Activated CD4-positive, CD25-positive, alpha-beta regulatory T cell treated with anti-CD3 and anti-CD28 coated beads, Interleukin-2, amount 50 U/mL, for 24 hours (primary cell): Measurements from ENCODE around the gene SNX27.
"Not testable (repeated sequence)": the region's sequence is repeated elsewhere in the genome, so short reads cannot be mapped to it uniquely, and the experiment has no call there.

Source experiments
- ATAC-seq, 2 donors: fragments of 150-1000 bp; cut with Tn5 transposase; one replicate each; pipeline ENCODE4 v1.10.0; 2021; ENCODE audit warnings: mild to moderate bottlenecking in 1 of 2, moderate library complexity in 1 of 2

The SNX27 gene

DNA sequence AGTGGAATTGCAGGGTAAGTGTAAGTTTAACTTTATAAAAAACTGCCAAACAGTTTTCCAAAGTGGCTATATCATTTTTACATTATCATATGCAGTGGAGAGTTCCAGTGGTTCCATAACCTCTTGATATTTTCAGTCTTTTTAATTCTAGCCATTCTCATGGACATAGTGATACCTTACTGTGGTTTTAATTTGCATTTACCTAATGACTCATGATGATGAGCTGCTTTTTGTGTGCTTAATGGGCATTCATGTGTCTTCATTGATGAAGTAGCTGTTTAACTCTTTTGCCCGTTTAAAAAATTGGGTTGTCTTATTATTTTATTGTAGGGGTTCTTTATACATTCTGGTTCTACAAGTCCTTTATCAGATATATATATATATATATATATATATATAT is 29.4 kb downstream of the SNX27 start:
- peak; percentile 64 to 68 for ATAC-seq

DNA sequence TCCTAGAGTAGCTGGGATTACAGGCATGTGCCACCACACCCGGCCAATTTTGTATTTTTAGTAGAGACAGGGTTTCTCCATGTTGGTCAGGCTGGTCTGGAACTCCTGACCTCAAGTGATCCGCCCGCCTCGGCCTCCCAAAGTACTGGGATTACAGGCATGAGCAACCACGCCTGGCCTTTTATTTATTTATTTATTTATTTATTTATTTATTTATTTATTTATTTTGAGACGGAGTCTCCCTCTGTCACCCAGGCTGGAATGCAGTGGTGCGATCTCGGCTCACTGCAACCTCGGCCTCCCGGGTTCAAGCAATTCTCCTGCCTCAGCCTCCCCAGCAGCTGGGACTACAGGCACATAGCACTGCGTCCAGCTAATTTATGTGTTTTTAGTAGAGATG is 31.2 kb downstream of the SNX27 start:
- ATAC-seq = not testable (repeated sequence)

DNA sequence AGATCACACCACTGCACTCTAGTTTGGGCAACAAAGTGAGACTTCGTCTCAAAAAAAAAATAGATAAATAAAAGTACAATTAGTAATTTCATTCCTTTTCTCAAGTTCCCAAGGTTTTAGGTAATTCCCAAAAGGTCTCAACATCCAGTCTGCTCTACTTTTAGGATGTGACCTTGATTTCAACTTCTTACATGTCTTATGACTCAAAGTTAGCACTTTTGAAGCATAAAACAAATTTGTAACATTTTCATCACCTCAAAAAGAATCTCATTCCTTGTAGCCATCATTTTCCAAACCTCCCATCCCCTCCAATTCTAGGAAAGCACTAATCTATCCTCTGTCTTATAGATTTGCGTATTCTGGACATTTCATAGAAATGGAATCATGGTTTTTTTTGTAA is 32.2 kb downstream of the SNX27 start:
- ATAC-seq = no peak

DNA sequence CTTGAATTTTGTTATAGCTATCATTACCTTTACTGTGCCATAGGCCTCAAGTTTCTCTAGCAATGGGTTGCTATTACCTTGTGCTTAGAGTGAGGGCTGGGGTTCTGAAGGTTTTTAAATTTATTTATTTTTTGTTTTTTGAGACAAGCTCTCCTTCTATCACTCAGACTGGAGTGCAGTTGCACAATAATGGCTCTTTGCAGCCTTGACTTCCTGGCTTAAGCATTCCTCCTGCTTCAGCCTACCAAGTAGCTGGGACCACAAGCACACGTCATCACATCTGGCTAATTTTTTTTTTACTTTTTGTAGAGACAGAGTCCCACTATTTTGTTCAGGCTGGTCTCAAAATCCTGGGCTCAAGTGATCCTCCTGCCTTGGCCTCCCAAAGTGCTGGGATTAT is 41.5 kb downstream of the SNX27 start:
- no peak for ATAC-seq

DNA sequence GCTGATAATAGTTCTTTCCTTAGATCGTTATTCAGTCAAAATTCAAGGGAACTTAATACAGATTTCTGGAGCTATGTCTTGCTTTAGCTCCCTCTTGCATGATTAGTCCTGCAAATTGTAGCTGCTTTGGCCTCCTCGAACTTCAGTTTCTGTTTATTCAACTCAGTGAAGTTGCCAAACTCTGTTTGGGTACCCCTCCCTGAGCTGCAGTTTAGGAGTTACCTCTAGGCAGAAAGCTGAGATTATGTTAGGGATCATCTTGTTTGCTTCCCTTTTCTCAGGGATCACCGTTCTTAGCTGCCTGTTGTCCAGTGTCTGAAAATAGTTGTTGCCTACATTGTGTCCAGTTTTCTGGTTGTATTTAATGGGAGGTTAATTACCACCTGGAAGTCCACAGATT is 43.5 kb downstream of the SNX27 start:
- no peak for ATAC-seq

DNA sequence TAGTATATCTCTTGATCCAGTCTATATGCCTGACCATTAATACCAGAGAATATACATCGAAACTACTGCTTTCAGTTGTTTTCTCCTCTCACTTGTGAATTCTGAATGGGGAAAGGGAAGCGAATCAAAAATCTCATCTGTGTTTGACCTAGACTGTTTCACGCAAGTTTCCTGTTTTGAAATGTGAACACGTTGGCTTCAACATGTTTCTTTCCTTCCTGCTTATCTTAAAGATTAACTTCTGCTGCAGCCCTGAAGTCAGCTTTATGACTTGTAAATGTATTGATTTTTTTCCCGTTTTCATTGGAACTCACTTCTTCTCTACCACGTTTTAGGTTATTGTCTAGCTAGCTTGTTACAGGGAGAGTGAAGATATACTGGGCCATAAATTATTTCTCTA is 49.9 kb downstream of the SNX27 start:
- no peak for ATAC-seq

DNA sequence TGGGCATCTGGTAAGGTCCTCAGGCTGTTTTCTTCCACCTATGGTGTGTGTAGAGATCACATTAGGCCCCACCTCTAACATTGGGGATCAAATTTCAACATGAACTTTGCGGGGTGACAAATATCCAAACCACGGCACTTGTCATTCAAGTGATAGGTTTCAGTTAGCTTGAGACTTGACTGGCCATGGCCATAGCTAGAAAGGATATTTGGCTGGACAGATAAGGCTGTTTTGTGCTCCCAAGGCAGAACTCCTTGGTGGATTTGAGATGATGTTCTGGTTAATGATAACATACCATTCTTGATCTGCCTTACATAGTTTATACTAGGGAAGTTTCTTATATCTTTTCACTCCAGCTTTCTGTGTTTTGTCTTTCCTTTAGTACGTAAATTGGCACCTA is 56.2 kb downstream of the SNX27 start:
- ATAC-seq = no peak

DNA sequence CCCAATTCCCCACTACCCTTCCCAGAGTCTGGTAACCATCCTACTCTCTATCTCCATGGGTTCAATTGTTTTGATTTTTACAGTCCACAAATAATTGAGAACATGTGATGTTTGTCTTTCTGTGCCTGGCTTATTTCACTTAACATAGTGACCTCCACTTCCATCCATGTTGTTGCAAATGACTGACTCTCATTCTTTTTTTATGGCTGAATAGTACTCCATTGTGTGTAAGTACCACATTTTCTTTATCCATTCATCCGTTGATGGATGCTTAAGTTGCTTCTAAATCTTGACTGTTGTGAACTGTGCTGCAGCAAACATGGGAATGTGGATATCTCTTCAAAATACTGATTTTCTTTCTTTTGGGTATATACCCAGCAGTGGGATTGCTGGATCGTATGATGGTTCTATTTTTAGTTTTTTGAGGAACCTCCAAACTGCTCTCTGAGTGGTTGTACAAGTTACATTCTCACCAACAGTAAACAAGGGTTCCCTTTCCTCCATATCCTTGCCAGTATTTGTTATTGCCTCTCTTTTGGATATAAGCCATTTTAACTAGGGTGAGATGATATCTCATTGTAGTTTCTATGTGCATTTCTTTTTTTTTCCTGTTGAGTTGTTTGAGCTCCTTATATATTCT is 58.3 kb downstream of the SNX27 start:
- ATAC-seq = not testable (repeated sequence)

DNA sequence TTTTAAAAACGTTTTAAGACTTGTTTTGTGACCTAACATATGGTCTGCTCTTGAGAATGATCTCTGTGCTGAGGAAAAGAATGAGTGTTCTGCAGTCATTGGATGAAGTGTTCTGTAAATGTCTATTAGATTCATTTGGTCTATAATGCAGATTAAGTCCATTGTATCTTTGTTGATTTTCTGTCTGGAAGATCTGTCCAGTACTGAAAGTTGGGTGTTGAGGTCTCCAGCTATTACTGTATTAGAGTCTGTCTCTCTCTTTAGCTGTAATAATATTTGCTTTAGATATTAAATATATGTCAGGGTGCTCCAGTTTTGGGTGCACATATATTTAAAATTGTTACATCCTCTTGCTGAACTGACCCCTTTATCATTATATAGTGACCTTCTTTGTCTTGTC is 61.6 kb downstream of the SNX27 start:
- no peak for ATAC-seq

DNA sequence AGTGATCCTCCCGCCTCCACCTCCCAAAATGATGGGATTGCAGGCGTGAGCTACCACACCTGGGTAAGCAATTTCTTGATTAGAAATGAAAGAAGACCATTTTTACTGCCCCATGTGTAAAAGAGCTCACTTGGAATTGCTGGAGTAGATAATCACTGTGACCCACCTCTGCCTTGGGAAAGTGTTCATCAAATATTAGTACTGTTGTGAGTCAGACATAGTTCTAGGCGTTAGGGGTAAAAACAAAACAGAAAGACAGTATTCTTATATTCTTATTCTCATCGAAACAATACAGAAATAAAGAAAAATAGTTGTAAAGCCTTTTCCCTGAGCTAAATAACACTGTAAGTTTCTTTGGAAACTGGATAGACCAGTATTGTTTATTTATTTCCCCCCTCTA is 68.5 kb downstream of the SNX27 start:
- ATAC-seq = peak in 1 of 2 donors; percentile 59

DNA sequence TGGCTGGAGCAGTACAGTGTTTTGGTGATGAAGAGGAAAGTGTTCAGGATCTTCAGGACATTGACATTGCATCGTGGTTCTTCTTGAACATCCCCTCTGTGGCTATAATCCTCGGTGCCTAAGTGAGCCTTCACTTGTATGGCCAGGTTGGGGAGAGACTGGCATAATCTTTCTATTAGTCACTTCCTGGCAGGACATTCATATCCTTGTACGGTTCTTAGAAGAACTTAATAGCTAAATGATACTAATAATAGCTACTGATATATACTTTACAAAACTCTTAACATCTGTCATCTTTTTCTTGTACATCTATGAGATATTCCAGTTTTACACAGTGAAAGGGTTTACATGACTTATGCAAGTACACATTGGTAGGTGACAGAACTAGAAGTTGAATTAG is 69.0 kb downstream of the SNX27 start:
- peak; percentile 58 to 71 for ATAC-seq

DNA sequence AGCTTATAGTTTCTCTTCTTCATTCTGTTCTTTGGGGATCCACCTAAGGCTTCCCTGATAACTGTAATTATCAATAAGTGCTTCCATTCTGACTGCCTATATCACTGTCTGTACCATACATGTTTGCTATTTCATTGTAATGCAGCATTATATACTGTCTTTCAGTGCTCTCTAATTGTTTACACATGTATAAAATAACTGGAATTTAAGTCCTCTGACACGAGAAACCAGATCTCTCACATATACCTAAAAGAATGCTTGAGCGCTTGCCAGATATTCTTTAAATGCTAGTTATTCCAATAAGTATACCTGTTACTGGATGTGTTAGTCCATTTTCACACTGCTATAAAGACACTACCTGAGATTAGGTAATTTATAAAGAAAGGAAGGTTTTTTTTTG is 70.1 kb downstream of the SNX27 start:
- ATAC-seq = no peak

DNA sequence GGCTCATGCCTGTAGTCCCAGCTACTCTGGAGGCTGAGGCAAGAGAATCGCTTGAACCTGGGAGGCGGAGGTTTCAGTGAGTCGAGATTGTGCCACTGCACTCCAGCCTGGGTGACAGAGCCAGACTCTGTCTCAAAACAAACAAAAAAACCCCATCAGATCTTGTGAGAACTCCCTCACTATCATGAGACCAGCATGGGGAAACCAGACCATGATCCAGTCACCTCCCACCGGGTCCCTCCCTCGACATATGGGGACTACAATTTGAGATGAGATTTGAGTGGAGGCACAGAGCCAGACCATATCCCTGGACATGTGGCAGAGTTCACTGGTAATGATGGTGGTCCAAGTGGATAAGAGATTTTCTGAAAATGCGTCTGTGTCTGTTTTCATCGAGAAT is 71.1 kb downstream of the SNX27 start:
- ATAC-seq = not testable (repeated sequence)

DNA sequence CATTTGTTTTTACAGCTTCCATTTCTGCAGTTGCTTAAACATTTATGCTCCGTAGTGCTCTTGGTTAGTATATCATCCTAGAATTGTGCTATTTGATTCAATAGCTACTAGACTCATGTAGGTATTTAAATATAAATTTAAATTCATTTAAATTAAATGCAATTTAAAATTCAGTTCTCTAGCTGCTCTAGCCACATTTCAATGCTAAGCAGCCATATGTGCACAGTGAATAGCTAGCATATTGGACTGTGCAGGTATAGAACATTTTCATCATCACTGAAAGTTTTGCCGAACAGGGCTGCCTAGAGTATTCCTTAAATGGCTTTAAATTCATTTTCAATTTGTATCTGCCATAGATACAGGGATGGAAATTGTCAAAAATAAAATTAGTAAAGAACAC is 72.3 kb downstream of the SNX27 start:
- no peak for ATAC-seq

DNA sequence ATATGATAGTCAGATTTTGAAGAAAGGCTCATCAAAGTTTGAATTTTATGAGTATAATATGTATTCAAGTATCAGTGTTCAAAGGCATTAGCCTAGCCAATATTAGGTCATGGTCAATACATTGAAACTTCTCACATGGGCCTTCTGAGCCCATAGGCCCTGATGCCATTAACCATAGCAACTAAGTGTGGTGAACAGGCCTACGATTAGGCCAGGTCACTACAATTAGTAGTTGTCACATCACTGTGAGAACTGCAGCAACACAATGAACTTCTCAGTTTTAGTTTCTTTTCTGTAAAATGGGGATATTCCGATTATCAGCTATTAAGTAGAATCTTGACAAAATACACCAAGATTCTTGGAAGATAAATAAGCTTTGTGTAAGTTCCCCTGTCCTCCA is 74.7 kb downstream of the SNX27 start:
- ATAC-seq = no peak

DNA sequence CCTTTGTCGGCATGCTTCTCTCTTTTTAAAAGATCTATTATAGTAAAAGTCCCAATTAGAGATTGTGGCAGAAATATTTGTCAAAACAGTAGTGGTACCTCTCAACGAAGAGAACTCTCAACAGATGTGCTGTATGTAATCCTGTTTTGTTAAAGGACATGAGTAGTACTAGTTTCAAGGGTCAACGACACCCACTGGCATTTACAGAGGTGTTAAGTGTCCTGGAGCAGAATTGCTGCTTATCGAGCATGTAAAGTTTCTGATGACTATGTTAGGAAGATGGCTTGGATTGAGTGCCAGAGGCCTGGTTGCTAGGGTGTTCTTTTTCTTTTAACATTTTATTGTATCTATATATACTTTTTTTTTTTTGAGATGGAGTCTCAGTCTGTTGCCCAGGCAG is 77.6 kb downstream of the SNX27 start:
- no peak for ATAC-seq

DNA sequence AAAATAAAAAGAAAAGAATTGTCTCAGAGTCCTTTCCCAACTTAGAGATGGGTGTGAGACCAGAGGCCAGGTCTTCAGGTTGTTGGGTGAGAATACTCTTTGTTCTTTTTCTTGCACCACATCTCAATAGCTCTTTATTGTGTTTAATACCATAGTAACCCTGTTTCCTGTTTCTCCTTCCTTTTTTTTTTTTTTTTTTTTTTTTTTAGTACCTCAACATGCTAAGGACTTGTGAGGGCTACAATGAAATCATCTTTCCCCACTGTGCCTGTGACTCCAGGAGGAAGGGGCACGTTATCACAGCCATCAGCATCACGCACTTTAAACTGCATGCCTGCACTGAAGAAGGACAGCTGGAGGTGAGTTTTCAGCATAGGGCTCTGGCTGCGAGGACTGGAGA is 80.4 kb downstream of the SNX27 start:
- ATAC-seq = no peak

DNA sequence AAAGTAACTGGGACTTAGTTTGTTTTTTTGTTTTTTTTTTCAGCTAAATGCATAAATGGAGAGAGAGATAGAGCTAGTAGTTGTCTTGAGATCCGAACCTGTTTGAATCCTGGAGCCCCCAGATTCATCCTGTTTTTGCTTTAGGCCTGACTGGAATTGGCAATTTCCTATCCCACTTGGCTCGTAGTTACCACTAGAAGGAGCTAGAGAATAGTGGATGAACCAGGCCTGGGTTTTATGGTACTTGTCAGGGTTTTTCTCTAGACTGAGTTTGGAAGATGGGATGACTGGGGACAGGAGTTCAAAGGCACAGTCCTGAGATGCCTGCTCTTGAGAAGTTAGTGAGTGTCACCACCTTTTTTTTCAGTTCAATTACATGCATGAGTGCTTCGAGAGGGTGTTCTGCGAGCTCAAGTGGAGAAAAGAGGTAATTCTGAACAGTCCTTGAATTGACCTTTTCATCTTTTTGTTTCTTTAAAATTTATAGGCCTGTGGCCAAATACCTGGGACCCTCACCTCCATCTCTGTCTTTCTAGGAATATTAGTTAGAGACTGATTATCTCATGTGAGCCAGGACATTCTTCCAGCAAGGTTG is 81.3 kb downstream of the SNX27 start:
- no peak for ATAC-seq

DNA sequence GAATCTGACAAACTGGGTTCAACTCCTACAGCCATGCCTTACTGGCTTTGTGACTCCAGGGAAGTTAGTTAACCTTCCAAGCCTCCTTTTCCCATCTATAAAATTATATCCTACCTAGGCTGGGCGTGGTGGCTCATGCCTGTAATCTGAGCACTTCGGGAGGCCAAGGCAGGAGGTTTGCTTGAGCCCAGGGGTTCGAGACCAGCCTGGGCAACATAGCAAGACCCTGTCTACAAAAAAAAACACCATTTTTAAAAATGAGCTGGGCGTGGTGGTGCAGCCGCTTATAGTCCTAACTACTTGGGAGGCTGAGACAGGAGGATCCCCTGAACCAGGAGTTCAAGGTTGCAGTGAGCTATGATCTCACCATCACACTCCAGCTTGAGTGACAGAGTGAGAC is 89.7 kb downstream of the SNX27 start:
- no peak for ATAC-seq

DNA sequence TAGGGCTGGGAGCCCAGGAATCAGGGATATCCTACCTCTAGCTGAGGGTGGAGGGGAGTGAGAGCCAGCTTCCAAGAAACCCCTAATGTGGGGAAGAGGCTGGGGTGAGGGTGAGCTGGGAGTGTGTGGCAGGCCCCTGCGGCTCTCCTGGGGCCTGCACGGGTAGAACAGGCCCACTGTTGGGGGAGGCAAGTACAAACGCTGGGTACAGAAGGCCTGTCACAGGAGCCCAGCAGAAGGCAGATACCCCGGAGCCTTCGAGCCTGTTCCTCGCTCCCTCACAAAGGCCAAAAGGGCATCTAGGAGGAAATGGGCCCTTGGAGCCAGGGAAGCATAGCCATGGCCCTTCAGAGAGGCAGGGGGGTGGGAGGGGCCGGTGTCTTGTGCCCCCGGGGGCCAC is 91.1 kb downstream of the SNX27 start:
- peak in 1 of 2 donors; percentile 9 for ATAC-seq

DNA sequence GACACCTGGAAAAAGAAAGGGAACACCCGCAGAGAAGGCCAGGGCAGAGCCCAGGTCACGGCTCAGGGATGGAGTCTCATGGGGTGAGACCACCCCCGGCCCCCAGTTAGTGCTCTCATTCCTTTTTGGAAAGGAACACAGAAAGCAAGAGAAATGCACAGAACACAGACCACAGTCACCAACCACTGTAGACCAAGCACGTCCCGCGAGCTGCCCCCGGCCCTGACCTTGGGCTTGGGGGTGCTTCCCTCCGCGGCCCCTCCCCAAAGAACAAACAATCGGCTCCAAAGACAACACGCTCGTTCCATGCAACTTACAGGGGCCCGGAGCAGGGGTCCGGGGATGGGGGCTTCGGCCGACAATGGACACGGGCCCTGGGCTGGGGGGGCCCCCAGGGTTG is 92.0 kb downstream of the SNX27 start:
- ATAC-seq = no peak

DNA sequence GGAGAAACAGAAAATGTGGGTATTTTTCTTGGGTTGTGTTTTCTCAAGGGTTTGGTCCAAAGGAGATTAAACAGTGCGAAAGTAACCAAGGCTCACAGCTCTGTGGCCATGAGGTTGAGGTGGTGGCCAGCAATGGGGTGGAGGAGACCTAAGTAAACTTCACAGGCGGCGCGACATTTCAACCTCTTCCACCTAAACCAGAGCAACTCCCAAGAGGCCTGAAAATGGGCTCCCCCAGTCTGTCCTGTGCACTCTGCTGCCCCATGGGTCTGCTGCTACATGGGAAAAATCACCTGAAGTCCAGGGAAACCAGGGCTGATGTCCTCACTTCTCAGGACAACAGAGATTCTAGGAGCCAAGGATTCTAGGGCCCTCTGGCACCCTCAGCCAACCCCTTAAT is 92.4 kb downstream of the SNX27 start:
- no peak for ATAC-seq

DNA sequence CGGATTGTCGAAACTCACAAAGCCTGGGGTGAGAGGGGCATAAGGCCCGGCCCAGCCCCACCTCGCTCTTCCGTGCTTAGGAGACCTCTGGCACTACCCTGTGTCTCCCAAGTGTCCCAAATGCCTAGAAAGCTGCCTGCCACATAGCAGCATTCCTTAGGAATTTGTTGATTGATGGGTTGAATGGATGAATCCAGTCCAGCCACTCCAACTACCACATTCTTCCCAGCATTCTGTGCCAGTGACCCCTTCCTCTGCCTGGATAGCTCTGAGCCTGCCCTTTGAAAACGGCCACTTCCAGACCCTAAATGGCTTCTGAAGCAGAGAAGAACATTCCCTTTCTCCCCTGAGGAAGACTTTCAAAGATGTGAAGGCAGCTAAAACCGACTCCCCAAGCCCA is 93.3 kb downstream of the SNX27 start:
- no peak for ATAC-seq

DNA sequence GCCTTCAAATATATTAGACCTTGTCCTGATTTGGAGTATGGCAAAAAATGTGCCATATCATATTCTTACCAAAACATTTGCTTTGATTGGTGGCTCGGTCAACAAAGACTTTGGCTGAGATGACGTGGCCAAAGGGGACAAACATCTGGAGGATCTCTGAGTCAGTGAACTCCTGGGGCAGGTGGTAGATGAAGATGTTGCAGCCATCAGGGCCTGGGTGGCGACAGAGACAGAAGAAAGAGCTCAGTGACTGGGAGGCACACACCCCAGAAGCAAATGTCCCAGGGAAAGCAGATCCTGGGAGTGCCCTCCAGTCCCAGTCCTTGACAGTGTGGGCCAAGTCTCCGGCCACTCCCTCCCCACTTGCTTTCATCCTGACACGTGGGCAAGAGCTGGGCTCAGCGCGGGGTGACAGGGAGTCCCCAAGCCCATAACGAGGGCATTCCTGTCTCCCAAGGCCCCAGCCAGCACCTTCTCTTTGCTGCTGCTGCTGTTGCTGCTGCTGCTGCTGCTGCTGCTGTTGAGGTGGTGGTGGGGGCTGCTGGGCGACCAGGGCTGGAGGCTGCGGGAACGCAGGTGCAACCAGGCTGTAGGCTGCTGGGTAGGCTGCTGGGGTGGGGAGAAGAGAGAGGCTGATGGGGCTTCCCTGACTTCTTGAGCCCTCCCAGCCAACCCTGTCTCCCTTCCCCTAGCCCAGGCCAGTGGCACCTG is 94.1 kb downstream of the SNX27 start:
- no peak for ATAC-seq
